ENCODE measurements around the gene RMDN2.

GRCh38 chr2:37976411-37976810, 51.3 kb downstream of the RMDN2 start:
- TF ChIP-seq CTCF (conservative IDR thresholded peaks at IDR 0.05; ENCODE audit: low read depth, low read length) (no peak), EZH2 (IDR thresholded peaks at IDR 0.05; ENCODE audit: borderline replicate concordance, low read depth, low read length, poor library complexity, severe bottlenecking) (no peak)

All from A673 (cell line).